Amygdala (tissue), 56 donors: ENCODE results near the gene CYP8B1.
"Not testable (repeated sequence)": the region's sequence is repeated elsewhere in the genome, so short reads cannot be mapped to it uniquely, and the experiment has no call there.

Experiments
- DNase-seq, 56 donors: peaks; one replicate each; lab custom pipeline; 2025; lab: John Stamatoyannopoulos, UW

Gene CYP8B1

DNA sequence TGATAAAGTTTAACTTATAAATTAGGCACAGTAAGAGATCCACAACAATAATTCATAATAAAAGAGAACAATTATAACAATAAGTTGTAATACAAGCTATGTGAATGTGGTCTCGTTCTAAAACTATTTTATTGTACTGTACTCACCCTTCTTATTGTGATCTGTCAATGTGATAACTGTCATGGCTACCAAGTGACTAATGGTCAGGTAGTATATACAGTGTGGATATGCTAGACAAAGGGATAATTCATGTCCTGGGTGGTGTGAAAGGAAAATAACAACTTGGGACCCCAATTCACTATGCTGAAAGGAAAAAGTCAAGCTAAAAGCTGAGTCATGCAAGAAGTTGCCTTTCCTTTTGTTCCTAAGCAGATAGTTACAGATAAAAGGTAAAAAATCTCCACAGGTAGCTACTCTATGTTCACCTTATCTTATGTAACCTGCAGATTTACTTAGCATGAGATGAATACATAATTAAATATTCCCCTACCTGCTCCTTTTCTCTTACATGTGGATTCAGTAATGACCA is 10.7 kb upstream of the CYP8B1 start:
- DNase-seq: no peak

DNA sequence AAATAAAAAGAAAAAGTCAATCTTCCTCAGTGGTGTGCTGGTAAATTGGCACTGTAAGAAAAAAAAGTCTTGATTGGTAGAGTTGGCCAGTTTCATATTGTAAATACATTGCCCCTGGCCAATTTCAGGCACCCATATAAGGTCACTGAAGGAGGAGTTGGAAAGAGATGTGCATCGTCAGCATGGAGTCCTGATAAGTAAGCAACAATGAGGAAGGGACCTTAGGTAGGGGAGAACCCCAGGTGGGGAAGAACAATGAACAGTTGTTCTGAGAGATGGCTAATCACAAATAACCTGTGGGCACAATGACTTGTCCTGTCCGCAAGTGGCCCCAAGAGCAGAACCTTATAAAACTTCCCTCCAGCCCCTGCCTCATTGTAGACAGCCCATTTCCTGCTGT is 8.6 kb upstream of the CYP8B1 start:
- DNase-seq: no peak

DNA sequence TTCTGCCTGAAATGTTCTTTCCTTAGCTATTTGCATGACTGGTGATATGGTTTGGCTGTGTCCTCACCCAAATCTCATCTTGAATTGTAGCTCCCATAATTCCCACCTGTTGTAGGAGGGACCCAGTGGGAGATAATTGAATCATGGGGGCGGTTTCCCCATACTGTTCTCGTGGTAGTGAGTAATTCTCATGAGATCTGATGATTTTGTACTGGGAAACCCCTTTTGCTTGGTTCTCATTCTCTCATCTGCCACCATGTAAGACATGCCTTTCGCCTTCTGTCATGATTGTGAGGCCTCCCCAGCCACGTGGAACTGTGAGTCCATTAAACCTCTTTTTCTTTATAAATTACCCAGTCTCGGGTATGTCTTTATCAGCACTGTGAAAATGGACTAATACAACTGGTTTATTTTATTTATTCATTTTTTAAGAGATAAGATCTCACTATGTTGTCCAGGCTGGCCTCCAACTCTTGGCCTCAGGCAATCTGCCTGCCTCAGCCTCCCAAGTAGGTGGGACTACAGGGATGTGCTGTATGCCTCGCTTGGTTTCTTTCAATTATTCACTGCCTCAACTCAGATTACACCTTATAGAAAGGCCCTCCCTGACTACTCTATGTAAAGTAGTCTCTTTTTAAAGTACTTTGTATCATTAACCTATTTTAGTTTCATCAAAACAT is 7.7 kb upstream of the CYP8B1 start:
- not testable (repeated sequence) for DNase-seq

DNA sequence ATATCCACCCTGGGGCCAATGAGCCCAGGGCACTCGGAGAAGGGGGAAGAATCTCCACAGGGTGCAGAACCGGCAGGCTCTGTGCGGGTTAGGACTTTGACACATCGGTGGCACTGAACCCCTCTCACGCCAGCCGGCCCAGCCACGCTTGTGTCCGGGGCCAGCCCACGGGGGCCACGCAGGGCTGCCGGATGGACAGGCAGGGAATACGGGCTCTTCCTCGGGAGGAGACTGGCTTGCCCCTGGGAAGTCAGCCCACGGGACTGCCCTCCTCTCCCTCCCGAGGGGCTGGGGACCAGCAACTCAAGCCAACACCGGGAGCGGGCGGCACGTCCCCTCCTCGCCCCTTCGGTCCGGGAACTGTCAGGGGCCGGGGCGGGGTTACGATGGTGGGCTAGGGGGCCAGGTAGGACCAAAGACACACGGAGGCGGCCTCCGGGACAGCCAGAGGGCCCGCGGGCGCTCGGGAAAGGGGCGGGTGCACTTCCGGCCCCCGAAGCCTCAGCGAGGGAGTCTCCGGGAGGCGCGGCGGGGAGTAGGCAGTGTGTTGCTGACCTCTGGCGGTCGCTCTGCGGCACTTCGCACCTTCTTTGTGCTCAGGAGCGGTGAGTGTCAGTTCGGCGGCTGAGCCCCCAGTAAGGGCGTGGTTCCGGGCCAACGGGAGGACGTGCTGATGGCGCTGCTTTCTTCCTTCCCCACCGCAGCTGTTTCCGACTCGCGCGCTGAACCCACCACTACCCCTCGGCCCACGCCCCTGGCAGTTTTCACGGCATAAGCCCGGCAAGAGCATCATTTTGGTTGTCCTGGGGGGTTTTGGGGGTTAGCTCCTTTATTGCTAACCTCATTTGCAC is 5.1 kb upstream of the CYP8B1 start:
- DNase-seq: peak in 54 of 56 donors; percentile 16 to 86 (median 64)

DNA sequence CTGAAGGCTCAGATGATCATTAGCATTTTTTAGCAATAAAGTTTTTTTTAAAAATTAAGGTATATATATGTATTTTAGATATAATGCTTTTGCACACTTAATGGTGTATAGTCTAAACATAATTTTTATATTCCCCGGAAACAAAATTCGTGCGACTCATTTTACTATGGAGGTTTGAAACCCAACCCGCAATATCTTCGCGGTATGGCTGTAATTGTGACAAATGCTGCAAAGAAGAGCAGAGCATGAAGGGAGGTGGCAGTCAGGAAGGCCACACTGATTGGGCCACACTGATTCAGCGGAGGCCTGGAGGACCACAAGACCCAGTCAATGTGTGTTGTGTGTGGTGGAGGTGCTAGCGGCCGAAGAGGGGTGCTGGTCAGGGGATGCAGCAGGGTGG is 4.5 kb upstream of the CYP8B1 start:
- DNase-seq: no peak

DNA sequence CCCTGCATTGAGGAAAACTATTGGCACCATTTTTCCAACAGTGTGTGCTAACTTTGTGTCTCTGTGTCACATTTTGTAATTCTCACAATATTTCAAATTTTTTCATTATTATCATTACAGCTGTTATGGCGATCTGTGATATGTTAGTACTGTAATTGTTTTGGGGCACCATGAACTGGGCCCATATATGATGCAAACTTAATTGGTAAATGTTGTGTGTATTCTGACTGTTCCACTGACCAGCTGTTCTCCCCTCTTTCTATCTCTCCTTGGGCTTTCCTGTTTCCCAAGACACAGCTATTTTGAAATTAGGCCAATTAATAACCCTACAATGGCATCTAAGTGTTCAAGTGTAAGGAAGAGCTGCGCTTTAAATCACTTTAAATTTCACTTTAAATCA is 2.2 kb upstream of the CYP8B1 start:
- no peak for DNase-seq

DNA sequence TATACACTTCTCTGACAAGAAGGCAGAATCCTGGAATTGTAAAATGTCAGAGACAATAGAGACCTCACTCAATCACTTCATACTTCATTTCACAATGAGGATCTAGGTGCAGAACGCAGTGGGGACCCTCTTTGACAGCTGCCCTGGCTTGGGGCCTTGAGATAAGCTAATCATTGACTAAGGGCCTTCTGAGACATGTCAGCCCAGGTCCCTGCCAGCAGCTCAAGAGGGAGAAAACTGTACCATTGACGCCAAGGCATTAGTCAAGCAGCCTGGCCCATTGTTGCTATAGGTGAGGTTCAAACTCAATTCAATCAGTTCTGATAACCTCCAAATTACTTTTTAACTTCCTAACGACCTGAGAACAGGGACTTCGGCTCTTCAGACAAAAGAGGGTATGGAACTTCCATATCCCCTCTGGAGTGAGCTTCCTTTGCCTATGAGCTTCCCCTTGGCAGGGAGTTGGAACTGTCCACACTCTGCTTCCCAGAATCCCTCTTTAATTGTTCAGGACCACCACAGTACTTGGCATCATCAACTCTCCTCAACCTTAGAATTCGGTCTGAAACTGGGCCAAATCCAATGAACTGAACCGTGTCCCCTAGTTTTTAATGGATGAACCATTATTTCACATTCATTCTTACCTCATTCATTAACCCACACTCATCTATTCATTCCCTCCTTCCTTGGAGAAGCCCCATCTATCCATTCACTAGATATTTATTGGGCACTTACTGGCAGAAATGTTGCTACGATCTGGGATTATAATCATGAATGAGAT is 1.5 kb upstream of the CYP8B1 start:
- no peak for DNase-seq

DNA sequence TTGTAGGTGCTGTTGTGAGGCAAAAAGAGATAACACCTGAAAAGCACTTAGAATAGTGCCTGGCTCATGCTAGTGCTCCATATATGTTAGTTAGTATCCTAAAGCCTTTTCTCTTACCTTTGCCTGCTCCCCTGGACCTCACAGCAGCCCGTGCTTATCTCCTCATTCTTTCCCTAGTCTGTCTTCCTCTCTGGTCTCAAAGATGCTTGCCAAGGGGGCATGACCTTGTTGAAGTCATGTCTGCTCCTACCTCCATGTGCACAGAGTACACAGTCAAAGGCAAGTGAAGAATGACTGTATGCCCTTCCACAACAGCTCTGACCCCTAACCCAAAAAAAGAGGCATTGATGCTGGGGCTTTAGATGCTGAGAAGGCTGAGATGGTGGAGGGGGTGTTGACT is 722 bp upstream of the CYP8B1 start:
- DNase-seq: no peak

DNA sequence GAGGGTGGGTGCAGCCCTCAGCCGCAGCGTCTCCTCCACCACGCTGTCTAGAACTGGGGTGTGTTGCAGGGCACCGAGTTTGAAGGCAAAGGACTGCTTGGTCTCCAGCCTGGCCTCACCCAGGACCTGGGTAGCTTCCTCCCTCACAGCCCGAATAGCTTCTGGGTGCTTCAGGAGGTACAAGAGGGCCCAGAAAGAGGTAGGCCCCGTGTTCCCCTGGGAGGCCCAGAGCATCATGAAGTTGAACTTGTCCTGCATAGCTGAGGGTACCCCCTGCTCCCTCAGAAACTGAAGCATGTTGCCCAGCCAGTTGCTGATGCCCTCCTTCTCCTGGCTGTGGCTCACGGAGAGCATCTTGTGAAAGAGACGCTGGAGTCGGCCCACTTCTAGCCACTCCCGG is 930 bp downstream of the CYP8B1 start:
- no peak for DNase-seq

DNA sequence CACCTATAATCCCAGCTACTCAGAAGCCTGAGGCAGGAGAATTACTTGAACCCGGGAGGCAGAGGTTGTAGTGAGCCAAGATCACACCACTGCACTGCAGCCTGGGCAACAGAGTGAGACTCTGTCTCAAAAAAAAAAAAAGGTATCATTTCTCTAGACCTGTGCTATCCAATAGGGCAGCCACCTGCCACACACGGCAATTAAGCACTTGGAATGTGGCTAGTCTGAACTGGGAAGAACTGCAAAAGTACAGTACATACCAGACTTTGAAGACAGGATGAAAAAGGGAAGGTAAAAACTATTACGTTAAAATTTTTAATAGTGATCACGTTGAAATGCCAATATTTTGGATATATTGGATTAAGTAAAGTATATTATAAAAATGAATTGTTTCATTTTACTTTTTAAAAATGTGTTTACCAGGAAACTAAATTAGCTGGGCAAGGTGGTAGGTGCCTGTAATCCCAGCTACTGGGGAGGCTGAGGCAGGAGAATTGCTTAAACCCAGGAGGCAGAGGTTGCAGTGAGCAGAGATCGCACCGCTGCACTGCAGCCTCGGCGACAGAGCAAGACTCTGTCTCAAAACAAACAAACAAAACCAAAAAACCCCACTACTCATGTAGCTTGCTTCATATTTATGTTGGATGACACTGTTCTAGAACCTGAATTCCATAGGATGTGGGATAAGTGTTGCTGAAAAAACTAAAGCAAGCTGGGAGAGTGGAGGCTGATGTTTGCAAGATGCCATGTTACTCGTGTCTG is 2.3 kb downstream of the CYP8B1 start:
- DNase-seq: no peak

DNA sequence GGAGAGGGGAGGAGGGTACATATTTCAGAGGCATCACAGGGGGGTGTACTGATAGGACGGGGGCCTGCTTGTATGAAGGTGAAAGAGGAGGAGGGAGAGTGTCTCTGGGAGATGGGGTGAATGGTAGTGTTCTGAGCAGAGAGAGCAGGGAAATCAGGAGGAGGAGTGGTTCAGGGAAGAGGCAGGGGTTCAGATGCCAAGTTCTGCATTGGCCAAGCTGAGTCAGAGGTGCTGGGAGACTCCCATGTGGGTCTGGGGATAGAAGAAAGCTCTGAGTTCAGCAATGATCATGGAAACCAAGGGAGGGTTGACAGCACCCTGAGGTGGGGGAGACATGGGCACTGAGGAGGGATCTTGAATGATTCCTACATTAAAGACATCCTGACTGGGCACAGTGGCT is 3.0 kb downstream of the CYP8B1 start:
- no peak for DNase-seq

DNA sequence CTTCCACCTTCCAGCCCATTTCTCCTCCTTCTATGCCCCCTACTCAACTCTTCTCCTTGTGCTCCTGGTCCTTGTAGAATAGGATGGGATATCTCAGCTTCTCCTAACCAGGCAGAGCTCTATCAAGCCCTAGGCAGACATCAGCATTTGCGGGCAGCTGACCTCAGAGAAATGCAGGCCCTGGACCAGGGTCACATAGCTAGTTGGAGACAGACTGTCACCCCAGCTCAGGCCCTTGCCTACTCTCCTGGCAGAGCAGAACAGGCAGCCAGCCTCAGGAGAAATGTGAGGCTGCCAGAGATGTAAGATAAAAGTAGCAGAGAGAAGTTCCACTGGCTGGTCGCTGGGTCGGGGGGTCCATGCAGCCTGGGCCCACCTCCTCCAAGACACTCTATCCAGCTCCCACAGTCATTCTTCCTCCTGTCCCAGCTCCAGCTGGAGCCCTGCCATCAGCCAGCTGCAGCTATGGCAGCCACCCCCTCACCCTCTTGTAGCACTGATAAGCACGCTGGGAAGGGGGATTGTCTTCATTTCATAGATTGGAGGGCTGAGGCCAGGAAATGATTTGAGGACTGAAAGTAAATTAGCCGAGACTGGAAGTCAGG is 4.0 kb downstream of the CYP8B1 start:
- peak in 14 of 56 donors; percentile 1 to 31 (median 16) for DNase-seq

DNA sequence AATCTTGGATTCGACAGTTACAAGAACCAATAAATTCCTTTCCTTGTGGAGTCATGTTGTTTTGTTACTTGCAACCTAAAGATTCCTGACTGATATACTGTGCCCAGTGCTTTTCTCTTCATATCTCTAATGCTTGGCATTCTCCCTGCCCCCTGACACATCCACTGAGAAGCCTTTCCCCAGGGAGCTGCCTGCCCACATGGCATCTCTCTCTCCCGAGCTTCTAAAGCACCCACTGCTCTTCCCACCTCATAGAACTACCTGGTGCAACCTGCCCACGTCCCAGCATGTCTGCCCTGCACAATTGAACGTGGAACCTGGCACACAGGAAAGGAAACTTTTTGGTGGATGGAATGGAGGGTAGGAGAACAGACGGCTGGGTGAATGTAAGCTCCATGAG is 6.8 kb downstream of the CYP8B1 start:
- DNase-seq: no peak

DNA sequence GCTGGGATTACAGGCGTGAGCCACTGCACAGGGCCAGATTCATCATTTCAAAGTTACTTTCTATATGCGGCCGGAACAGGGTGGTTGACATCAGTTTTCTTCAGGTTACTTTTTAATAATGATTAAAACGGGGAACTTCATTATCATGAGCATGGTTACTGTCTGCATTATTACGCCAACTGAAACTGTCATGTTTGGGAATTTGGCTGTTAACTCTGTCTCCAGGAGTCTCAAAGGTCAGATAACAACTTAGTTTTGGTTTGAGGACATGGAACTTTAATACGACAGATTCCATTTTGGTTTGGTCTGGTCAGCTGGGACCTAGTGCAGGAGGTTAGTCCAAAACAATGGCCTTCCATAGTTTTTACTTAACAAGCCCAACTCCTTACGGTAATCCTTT is 8.5 kb downstream of the CYP8B1 start:
- DNase-seq: no peak

DNA sequence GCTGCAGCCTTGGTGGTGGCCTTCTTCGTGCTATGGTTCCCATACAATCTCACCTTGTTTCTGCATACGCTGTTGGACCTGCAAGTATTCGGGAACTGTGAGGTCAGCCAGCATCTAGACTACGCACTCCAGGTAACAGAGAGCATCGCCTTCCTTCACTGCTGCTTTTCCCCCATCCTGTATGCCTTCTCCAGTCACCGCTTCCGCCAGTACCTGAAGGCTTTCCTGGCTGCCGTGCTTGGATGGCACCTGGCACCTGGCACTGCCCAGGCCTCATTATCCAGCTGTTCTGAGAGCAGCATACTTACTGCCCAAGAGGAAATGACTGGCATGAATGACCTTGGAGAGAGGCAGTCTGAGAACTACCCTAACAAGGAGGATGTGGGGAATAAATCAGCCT is 10.4 kb downstream of the CYP8B1 start:
- no peak for DNase-seq

DNA sequence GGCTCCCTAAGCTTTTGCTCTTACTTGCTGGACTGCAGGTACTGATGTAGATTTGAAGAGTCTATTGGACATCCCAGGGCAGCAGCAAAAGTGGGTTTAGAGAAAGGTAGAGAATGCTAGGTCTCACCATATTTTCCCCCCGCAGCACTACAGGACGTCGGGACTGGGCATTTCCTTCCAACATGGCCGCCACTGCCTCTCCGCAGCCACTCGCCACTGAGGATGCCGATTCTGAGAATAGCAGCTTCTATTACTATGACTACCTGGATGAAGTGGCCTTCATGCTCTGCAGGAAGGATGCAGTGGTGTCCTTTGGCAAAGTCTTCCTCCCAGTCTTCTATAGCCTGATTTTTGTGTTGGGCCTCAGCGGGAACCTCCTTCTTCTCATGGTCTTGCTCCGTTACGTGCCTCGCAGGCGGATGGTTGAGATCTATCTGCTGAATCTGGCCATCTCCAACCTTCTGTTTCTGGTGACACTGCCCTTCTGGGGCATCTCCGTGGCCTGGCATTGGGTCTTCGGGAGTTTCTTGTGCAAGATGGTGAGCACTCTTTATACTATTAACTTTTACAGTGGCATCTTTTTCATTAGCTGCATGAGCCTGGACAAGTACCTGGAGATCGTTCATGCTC is 11.2 kb downstream of the CYP8B1 start:
- no peak for DNase-seq

DNA sequence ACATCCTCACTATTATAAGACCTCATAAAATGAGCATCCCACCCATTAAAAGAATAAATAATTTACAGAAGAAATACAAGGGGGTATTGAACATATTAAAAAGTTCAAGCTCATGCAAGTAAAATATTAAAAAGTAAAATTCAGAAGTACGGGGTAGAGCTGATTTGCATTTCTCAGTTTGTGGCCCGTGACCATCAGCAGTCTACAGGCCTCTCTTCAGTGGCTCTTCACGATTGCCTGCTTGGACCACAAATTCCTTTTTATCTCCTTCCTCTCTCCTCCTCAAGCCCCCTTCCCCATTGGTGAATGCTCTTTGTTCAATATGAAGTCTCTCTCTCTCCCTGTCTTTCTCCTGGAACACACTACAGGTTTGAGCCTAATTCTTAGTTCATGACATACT is 19.1 kb downstream of the CYP8B1 start:
- no peak for DNase-seq

DNA sequence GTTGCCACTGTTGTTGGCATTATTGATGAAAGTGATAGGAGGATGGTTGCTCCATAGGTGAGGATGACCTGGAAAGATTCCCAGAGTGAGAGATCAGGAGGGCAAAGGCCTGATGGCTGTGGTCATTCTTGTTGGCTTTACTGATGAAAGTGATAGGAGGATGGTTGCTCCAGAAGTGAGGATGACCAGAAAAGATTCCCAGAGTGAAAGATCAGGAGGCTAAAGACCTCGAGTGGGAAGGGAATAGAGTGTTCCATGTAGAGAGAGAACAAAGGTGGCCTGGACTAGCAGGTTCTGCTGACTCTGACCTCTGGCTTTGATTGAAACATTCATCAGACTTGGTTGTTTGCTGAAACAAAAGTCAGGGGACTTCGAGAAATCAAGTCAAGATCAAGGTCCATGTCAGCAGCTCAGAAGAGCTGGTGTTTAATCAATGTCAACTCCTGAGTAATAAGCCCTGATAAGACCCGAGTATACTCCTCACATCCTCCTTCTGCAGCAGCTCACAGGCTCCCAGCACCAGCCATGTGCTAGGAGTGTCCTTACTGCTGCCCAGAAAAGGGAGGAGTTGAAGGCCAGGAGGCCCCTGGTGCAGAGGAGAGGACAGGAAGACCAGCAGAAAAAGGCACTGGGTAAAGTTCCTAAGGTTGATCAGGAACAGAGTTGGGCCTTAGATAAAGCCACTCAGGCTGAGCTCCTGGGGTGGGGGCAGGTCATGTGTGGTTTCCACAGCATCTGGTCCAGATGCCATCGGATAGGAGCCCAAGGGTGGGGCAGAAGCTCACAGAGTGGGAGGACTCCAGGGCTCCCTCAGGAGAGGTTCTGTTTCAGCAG is 19.9 kb downstream of the CYP8B1 start:
- DNase-seq: no peak

DNA sequence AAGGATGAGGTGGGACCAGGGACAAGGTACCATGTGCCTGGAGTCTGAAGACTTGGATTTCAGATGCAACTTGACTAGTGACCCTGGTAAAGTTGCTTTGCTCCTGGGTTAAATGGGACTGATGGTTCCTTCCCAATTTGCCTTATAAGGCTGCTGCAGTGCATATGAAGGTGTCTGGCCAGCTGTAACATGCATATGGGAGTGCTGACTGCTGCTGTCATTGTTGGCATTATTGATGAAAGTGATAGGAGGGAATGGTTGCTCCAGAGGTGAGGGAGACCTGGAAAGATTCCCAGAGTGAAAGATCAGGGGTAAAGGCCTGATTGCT is 20.5 kb downstream of the CYP8B1 start:
- no peak for DNase-seq
